ENCODE measurements around the gene HOXA11.

GRCh38 chr7:27173956-27174873 is 10.8 kb downstream of the HOXA11 start, which contains the start of gene HOXA10:
- no peak for TF ChIP-seq CTCF (IDR thresholded peaks at IDR 0.05; ENCODE audit: low read length)
- no peak for TF ChIP-seq EZH2 (IDR thresholded peaks at IDR 0.05; ENCODE audit: borderline replicate concordance, low read length)

Measured in OCI-LY1 (cell line).